HepG2 (cell line): ENCODE results near the gene TRUB1. TPM values are rescaled to one million over a fixed set of nuclear protein-coding genes. Genes with fewer than 3 reads are reported as not detected.

Experiments used
- ATAC-seq: fragments of 200-7000 bp; cut with Tn5 transposase; 3 replicates; pipeline ENCODE4 v1.9.1; 2020; ENCODE audit warnings: mild to moderate bottlenecking, moderate library complexity
- BruUV-seq: library from RNA; stranded (reverse); fragments of 400-500 nt; replicated peaks from 2 replicates; lab custom pipeline; 2021; lab: Mats Ljungman, UMichigan
- CTCF ChIA-PET: fragments of 300-600 bp; formaldehyde crosslinking; extraction: SDS; loops from one replicate; lab custom pipeline; 2021; ENCODE audit warnings: low total read pairs, inconsistent platforms, low intra/inter-chr PET ratio; lab: Yijun Ruan, JAX
- POLR2A ChIA-PET: fragments of 350-600 bp; sonication (Branson Sonifier 250); formaldehyde crosslinking; loops from one replicate; lab custom pipeline; 2020; ENCODE audit warnings: antibody characterized with exemption, inconsistent platforms; lab: Yijun Ruan, JAX
- DNase-seq: peaks from one replicate; pipeline ENCODE4 v3.0.0-alpha.2; 2015; ENCODE audit warnings: low spot score
- FAIRE-seq: peaks from 3 replicates; lab custom pipeline; 2011; peaks lifted over from hg19 to GRCh38; lab: Jason Lieb, UNC
- H2AFZ ChIP-seq: one replicate; pipeline ENCODE4 v1.6.1; 2011; ENCODE audit warnings: low read length, inconsistent platforms
- H3K27ac ChIP-seq: fragments of 300-600 bp; 3 replicates; pipeline ENCODE4 v1.8.0; 2011; ENCODE audit warnings: mixed run types, mild to moderate bottlenecking, mixed read lengths, low read length, inconsistent platforms; ENCODE audit not compliant: insufficient read depth; ENCODE audit errors: extremely low read length
- H3K27me3 ChIP-seq, 2 experiments: fragments of 200-600 bp in 1 of 2; 2 replicates in 1 of 2; 3 replicates in 1 of 2; pipeline versions ENCODE4 v1.6.0 to v1.8.0; 2011; ENCODE audit warnings: low read length in 2 of 2, mild to moderate bottlenecking in 2 of 2, moderate library complexity in 2 of 2, inconsistent platforms in 1 of 2; ENCODE audit not compliant: insufficient read depth in 2 of 2, control insufficient read depth in 1 of 2
- H3K36me3 ChIP-seq, 2 experiments: fragments of 200-600 bp in 1 of 2; replicated peaks in 1 of 2; 2 replicates in 1 of 2; 3 replicates in 1 of 2; pipeline versions ENCODE4 v1.5.1 to v1.8.0; 2011; ENCODE audit warnings: low read length in 2 of 2, inconsistent platforms in 1 of 2; ENCODE audit not compliant: insufficient read depth in 2 of 2, control insufficient read depth in 1 of 2
- H3K4me1 ChIP-seq: 2 replicates; pipeline ENCODE4 v1.5.1; 2012; ENCODE audit warnings: low read length, inconsistent platforms; ENCODE audit not compliant: insufficient read depth
- H3K4me2 ChIP-seq: 2 replicates; pipeline ENCODE4 v1.6.0; 2011; ENCODE audit warnings: low read depth, low read length, inconsistent platforms
- H3K4me3 ChIP-seq, 3 experiments: fragments of 200-600 bp in 1 of 3; sonication (generic), shearing (Covaris generic) in 1 of 3; replicated peaks in 1 of 3; 2 replicates each; pipeline ENCODE4 v1.5.1; 2011 to 2016; ENCODE audit warnings: low read length in 3 of 3, inconsistent platforms in 2 of 3, low read depth in 2 of 3, mild to moderate bottlenecking in 2 of 3, control low read depth in 1 of 3, mixed read lengths in 1 of 3; ENCODE audit not compliant: insufficient read depth in 1 of 3
- H3K79me2 ChIP-seq: one replicate; pipeline ENCODE4 v1.6.1; 2011; ENCODE audit warnings: low read length, inconsistent platforms; ENCODE audit not compliant: insufficient read depth
- H3K9ac ChIP-seq: 2 replicates; pipeline ENCODE4 v1.6.0; 2011; ENCODE audit warnings: mild to moderate bottlenecking, low read depth, low read length, inconsistent platforms; ENCODE audit not compliant: insufficient read depth
- H3K9me3 ChIP-seq: 2 replicates; pipeline ENCODE4 v1.5.1; 2012; ENCODE audit warnings: mild to moderate bottlenecking, low read length
- H4K20me1 ChIP-seq: 2 replicates; pipeline ENCODE4 v1.6.0; 2011; ENCODE audit warnings: inconsistent platforms, mild to moderate bottlenecking, low read length, moderate library complexity; ENCODE audit not compliant: insufficient read depth
- FIP1L1 ChIP-seq: fragments of 200-400 bp; formaldehyde crosslinking; IDR thresholded peaks from 2 replicates; pipeline ENCODE4 v1.6.1; 2018; ENCODE audit warnings: low read depth, mild to moderate bottlenecking, low read length, moderate library complexity, borderline replicate concordance; ENCODE audit not compliant: insufficient read depth
- FOSL1 ChIP-seq: sonication (generic); formaldehyde crosslinking; IDR thresholded peaks from 2 replicates; pipeline ENCODE4 v1.9.0; 2021; ENCODE audit warnings: missing genetic modification reagents, borderline replicate concordance
- MLX ChIP-seq: IDR thresholded peaks from 2 replicates; pipeline ENCODE4 v1.6.1; 2016
- SSRP1 ChIP-seq: IDR thresholded peaks from 2 replicates; pipeline ENCODE4 v1.6.1; 2016; ENCODE audit warnings: control low read depth
- USF2 ChIP-seq, 2 experiments: sonication (generic) in 1 of 2; formaldehyde crosslinking in 1 of 2; IDR thresholded peaks; 2 replicates each; pipeline versions ENCODE4 v1.5.1 to v1.6.1; 2011 to 2020; ENCODE audit warnings: borderline replicate concordance in 1 of 2, low read depth in 1 of 2, low read length in 1 of 2, mild to moderate bottlenecking in 1 of 2, missing genetic modification reagents in 1 of 2, moderate library complexity in 1 of 2
- ZFP36 ChIP-seq: fragments of 150-350 bp; IDR thresholded peaks from 2 replicates; pipeline ENCODE4 v1.6.1; 2018; ENCODE audit warnings: borderline replicate concordance, low read length, low read depth; ENCODE audit not compliant: partially characterized antibody
- ZNF646 ChIP-seq: sonication (generic); formaldehyde crosslinking; IDR thresholded peaks from 2 replicates; pipeline ENCODE4 v1.9.0; 2021; ENCODE audit warnings: mild to moderate bottlenecking, missing genetic modification reagents
- ZNF790 ChIP-seq: sonication (generic); formaldehyde crosslinking; IDR thresholded peaks from 2 replicates; pipeline ENCODE4 v1.8.0; 2022; ENCODE audit warnings: missing genetic modification reagents, mild to moderate bottlenecking, borderline replicate concordance
- whole genome bisulfite sequencing: methylation state at CpG from one replicate; pipeline ENCODE4 v1.1.6; 2017; ENCODE audit warnings: low lambda C conversion rate; 5-methylcytosine and 5-hydroxymethylcytosine counted together
- in situ Hi-C: cut with HindIII; loops from 2 replicates; pipeline ENCODE4 v1.10.0; 2017; ENCODE audit warnings: low pct_unique_long_range_greater_than_20kb; ENCODE audit not compliant: extremely low pct_ligation_motif_present
- intact Hi-C: fragments of 100-400 bp; cut with micrococcal nuclease; formaldehyde crosslinking; loops from one replicate; pipeline ENCODE4 v1.10.0; 2022; ENCODE audit not compliant: unreplicated experiment
- polyA plus RNA-seq, 8 experiments: library from polyadenylated mRNA; depleted of rRNA in 3 of 8; stranded (reverse) in 7 of 8; unstranded in 1 of 8; fragments of >200 nt; fragmentation: Illumina TruSeq in 4 of 8; extraction: Trizol in 4 of 8; gene quantifications; 2 replicates each; pipeline versions ENCODE4 v1.2.1 to v1.2.3, GENCODE V29; 2011 to 2016; ENCODE audit warnings: low read depth in 4 of 8, missing spikeins in 1 of 8, mixed read lengths in 1 of 8; ENCODE audit not compliant: insufficient read depth in 1 of 8
- total RNA-seq, 5 experiments: library from RNA; depleted of rRNA; stranded (reverse); fragments of >200 nt; fragmentation: Illumina TruSeq; extraction: Trizol; gene quantifications; 2 replicates each; pipeline ENCODE4 v1.2.3, GENCODE V29; 2016; ENCODE audit warnings: low read depth in 1 of 5

Gene TRUB1
- total and polyA plus RNA-seq, 2 of the 13 experiments (the other 11 are each of a cell fraction or from before 2014, with no cell fraction given): 10.6 to 38.9 TPM

- WGBS: 33% methylated on average over 3 of the region's 3 CpGs
- BruUV-seq: no TSS peak
- in situ Hi-C loops: no loop called here
- H2AFZ ChIP-seq: no peak overlapping the region
- H3K27ac ChIP-seq: no peak overlapping the region
- no peak overlapping the region for H3K4me2 ChIP-seq
- no peak overlapping the region for H3K4me3 ChIP-seq
- no peaks in the 10 kb centered on the region for H3K36me3 ChIP-seq
- FAIRE-seq: no peak
- no peaks in the 10 kb centered on the region for H3K79me2 ChIP-seq
- CTCF ChIA-PET: no interaction called here
- intact Hi-C loops: no loop called here
- no peaks in the 10 kb centered on the region for H3K4me1 ChIP-seq
- H3K27me3 ChIP-seq: no peaks in the 10 kb centered on the region; a peak in 2 of 5 replicates
- no peaks in the 10 kb centered on the region for H4K20me1 ChIP-seq
- no peak for ATAC-seq
- no peak for TF ChIP-seq SSRP1 (CRISPR knock-in tag)
- TF ChIP-seq ZNF646 (CRISPR knock-in tag): no peak
- TF ChIP-seq ZNF790 (CRISPR knock-in tag): no peak
- no peak for TF ChIP-seq MLX
- no peak for TF ChIP-seq FIP1L1
- TF ChIP-seq USF2 (IDR thresholded peaks at IDR 0.05; ENCODE audit: low read depth, low read length): no peak
- no peak for TF ChIP-seq USF2 (CRISPR knock-in tag; IDR thresholded peaks at IDR 0.05; ENCODE audit: borderline replicate concordance)
- no peak for TF ChIP-seq ZFP36
- TF ChIP-seq FOSL1 (CRISPR knock-in tag): no peak
- TF ChIP-seq, all 625 proteins: peak for 0
- Histone ChIP-seq H3K9ac (no peak overlapping the region), H3K9me3 (no peaks in the 10 kb centered on the region)
- POLR2A ChIA-PET: no interaction called here
- no peak for DNase-seq
Observed at GRCh38 chr10:114914560-114914959, 23.4 kb upstream of the TRUB1 start.
